Sciatic nerve (tissue), 2 donors: ENCODE data around the gene OSBPL10. TPM values are rescaled to one million over a fixed set of nuclear protein-coding genes. Genes with fewer than 3 reads are reported as not detected.
"Not testable (repeated sequence)": the region's sequence is repeated elsewhere in the genome, so short reads cannot be mapped to it uniquely, and the experiment has no call there.

Source experiments
- ATAC-seq: fragments of 200-7000 bp; cut with Tn5 transposase; one replicate; pipeline ENCODE4 v1.9.1; 2020; ENCODE audit warnings: mild to moderate bottlenecking, moderate library complexity
- DNase-seq: peaks from one replicate; pipeline ENCODE4 v3.0.0-alpha.2; 2020; ENCODE audit warnings: low spot score
- intact Hi-C: fragments of 100-400 bp; cut with DNase I; formaldehyde crosslinking; loops from one replicate; pipeline ENCODE4 v1.14.2; 2022
- total RNA-seq: library from RNA; stranded (reverse); fragmentation: NEBNext Ultra II Directional; extraction: Animal tissue kit (Norgen Biotek cat#: 25700); gene quantifications from one replicate; pipeline ENCODE4 v1.2.1, GENCODE V29; 2021
- donor health status: DM: no; HTN: no; CAD: no.
- donor health status: DM: no; HTN: no; CAD: no.

OSBPL10 gene
- 27.0 TPM for total RNA-seq

- DNase-seq (peak; percentile 93), ATAC-seq (peak; percentile 96)
- intact Hi-C loops = no loop called here
These were observed at the start of gene OSBPL10, which contains the start of gene ZNF860 for GRCh38 chr3:31981206-31982181. OSBPL10 (minus strand) TSS chr3:31981262; CDS start chr3:31981179, 83 bp downstream. ZNF860 (plus strand) TSS chr3:31981750; CDS start chr3:31989080, 7,330 bp downstream.

GRCh38 chr3:32026593-32026992, 45.5 kb upstream of the OSBPL10 start:
- ATAC-seq (no peak), DNase-seq (no peak)
- intact Hi-C loops = no loop called here

- intact Hi-C loops = loop anchor here (5.0 kb wide), 1 partner anchor 119 kb away; no protein-coding TSS in a partner anchor
- DNase-seq (no peak), ATAC-seq (no peak)
These were observed 41.9 kb upstream of the OSBPL10 start for GRCh38 chr3:32022947-32023346.

- ATAC-seq (no peak), DNase-seq (no peak)
- intact Hi-C loops = loop anchor here (5.0 kb wide), 1 partner anchor 121 kb away; no protein-coding TSS in a partner anchor
These were observed 40.7 kb upstream of the OSBPL10 start for GRCh38 chr3:32021748-32022147.

- DNase-seq (no peak), ATAC-seq (no peak)
- intact Hi-C loops = loop anchor here (5.0 kb wide), 1 partner anchor 121 kb away; no protein-coding TSS in a partner anchor
These were observed 40.1 kb upstream of the OSBPL10 start for GRCh38 chr3:32021155-32021554.

- DNase-seq (no peak), ATAC-seq (peak; percentile 88)
- intact Hi-C loops = no loop called here
These were observed 37.9 kb upstream of the OSBPL10 start for GRCh38 chr3:32018757-32019564.

- no peak for ATAC-seq
- no peak for DNase-seq
- intact Hi-C loops = no loop called here
These were observed 36.2 kb upstream of the OSBPL10 start for GRCh38 chr3:32017286-32017685.

GRCh38 chr3:32015638-32016037, 34.6 kb upstream of the OSBPL10 start:
- ATAC-seq, intact Hi-C loops, DNase-seq: not testable (repeated sequence)

- intact Hi-C loops, ATAC-seq, DNase-seq: not testable (repeated sequence)
These were observed 29.6 kb upstream of the OSBPL10 start for GRCh38 chr3:32010699-32011098.

GRCh38 chr3:32009957-32010356, 28.9 kb upstream of the OSBPL10 start:
- intact Hi-C loops = no loop called here
- no peak for ATAC-seq
- no peak for DNase-seq

- intact Hi-C loops = no loop called here
- DNase-seq = no peak
- no peak for ATAC-seq
These were observed 28.0 kb upstream of the OSBPL10 start for GRCh38 chr3:32009101-32009500.

GRCh38 chr3:32004113-32004765, 23.2 kb upstream of the OSBPL10 start:
- DNase-seq (no peak), ATAC-seq (no peak)
- intact Hi-C loops = no loop called here

GRCh38 chr3:32003380-32003779, 22.3 kb upstream of the OSBPL10 start:
- intact Hi-C loops = no loop called here
- ATAC-seq = no peak
- DNase-seq = no peak

- ATAC-seq (peak; percentile 41), DNase-seq (no peak)
- intact Hi-C loops = no loop called here
These were observed 21.7 kb upstream of the OSBPL10 start for GRCh38 chr3:32002561-32003368.

- intact Hi-C loops = no loop called here
- ATAC-seq = no peak
- no peak for DNase-seq
These were observed 19.8 kb upstream of the OSBPL10 start for GRCh38 chr3:32000877-32001276.

- ATAC-seq = no peak
- intact Hi-C loops = no loop called here
- no peak for DNase-seq
These were observed 18.9 kb upstream of the OSBPL10 start for GRCh38 chr3:31999907-32000439.

GRCh38 chr3:31997500-31997899, 16.4 kb upstream of the OSBPL10 start:
- ATAC-seq (no peak), DNase-seq (no peak)
- intact Hi-C loops = no loop called here

- ATAC-seq (no peak), DNase-seq (no peak)
- intact Hi-C loops = no loop called here
These were observed 15.1 kb upstream of the OSBPL10 start for GRCh38 chr3:31996195-31996594.
